Non-pigmented ciliary epithelial cell (primary cell): Measurements from ENCODE around the gene UGCG.

Experiments
- DNase-seq: peaks from one replicate; pipeline ENCODE4 v3.0.0-alpha.2; 2010; ENCODE audit warnings: low read depth

The UGCG gene

GRCh38 chr9:111984086-111984802 lies 87.6 kb downstream of the UGCG start:
- no peak for DNase-seq
